Activated CD4-positive, alpha-beta T cell treated with anti-CD3 and anti-CD28 coated beads, Interleukin-2, amount 10 ng/mL, durations not matched to agents 24 days and 14 days (primary cell): ENCODE measurements around the gene C19orf67. TPM values are rescaled to one million over a fixed set of nuclear protein-coding genes. Genes with fewer than 3 reads are reported as not detected.

ENCODE experiments used
- DNase-seq: peaks from one replicate; pipeline ENCODE4 v3.0.0; 2022
- H3K27ac Mint-ChIP-seq: one replicate; pipeline ENCODE4 v1.8.0; 2022; ENCODE audit warnings: mild to moderate bottlenecking, mixed read lengths
- H3K27me3 Mint-ChIP-seq: one replicate; pipeline ENCODE4 v1.8.0; 2022; ENCODE audit warnings: mixed read lengths
- H3K36me3 Mint-ChIP-seq: one replicate; pipeline ENCODE4 v1.8.0; 2022; ENCODE audit warnings: low read depth, mild to moderate bottlenecking, mixed read lengths
- H3K4me1 Mint-ChIP-seq: one replicate; pipeline ENCODE4 v1.8.0; 2021; ENCODE audit warnings: mixed read lengths
- H3K4me3 Mint-ChIP-seq: one replicate; pipeline ENCODE4 v1.8.0; 2022; ENCODE audit warnings: mild to moderate bottlenecking, moderate library complexity, mixed read lengths
- H3K9me3 Mint-ChIP-seq: one replicate; pipeline ENCODE4 v1.8.0; 2021; ENCODE audit warnings: mixed read lengths
- intact Hi-C: fragments of 100-400 bp; cut with micrococcal nuclease; formaldehyde crosslinking; loops from one replicate; pipeline ENCODE4 v1.15.1; 2023
- total RNA-seq: library from RNA; stranded (reverse); gene quantifications from 2 replicates; pipeline ENCODE4 v1.2.3, GENCODE V29; 2022

Gene C19orf67
- total RNA-seq, 1 donor from 2014 or later = 0.58 TPM

- peak; percentile 60 for DNase-seq
- H3K27ac Mint-ChIP-seq = peak overlapping the region; percentile 67
Observed at GRCh38 chr19:14088634-14089411, 3.2 kb upstream of the C19orf67 start.

GRCh38 chr19:14086098-14086497 is 515 bp upstream of the C19orf67 start:
- DNase-seq = no peak
- Mint-ChIP-seq H3K27ac (no peak overlapping the region), H3K9me3 (no peaks in the 10 kb centered on the region), H3K4me1 (peaks cover 20% of the 10 kb centered on the region), H3K36me3 (peaks cover 25% of the 10 kb centered on the region), H3K27me3 (no peaks in the 10 kb centered on the region), H3K4me3 (no peak overlapping the region)
- intact Hi-C loops = no loop called here

More at GRCh38 chr19:14088634-14089411, 3.2 kb upstream of the C19orf67 start:
- no peaks in the 10 kb centered on the region for H3K27me3 Mint-ChIP-seq
- H3K4me1 Mint-ChIP-seq = peaks cover 18% of the 10 kb centered on the region
- peaks cover 5% of the 10 kb centered on the region for H3K9me3 Mint-ChIP-seq
- intact Hi-C loops = no loop called here
- peaks cover 39% of the 10 kb centered on the region for H3K36me3 Mint-ChIP-seq
- H3K4me3 Mint-ChIP-seq = peak overlapping the region; percentile 76

DNA sequence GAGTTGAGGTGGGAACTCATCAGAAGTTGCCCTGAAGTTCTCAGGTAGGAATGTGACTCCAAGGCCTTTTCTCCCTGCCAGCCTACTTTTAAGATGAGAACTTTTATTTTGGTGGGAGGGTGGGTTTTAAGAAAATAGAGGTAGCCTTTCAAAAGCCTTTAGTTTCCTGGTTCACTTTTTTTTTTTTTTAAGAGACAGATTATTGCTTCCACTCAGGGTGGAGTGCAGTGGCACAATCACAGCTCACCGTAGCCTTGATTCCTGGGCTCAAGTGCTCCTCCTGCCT is 3.0 kb downstream of the C19orf67 start:
- H3K4me1 Mint-ChIP-seq = peaks cover 17% of the 10 kb centered on the region
- intact Hi-C loops = loop anchor here (5.0 kb wide), 1 partner anchor 55 kb away; the partner anchor contains the start of gene ASF1B
- H3K9me3 Mint-ChIP-seq = no peaks in the 10 kb centered on the region
- H3K27ac Mint-ChIP-seq = no peak overlapping the region
- H3K27me3 Mint-ChIP-seq = no peaks in the 10 kb centered on the region
- no peak for DNase-seq
- peak overlapping the region; percentile 96 for H3K4me3 Mint-ChIP-seq
- H3K36me3 Mint-ChIP-seq = peaks cover 11% of the 10 kb centered on the region

DNA sequence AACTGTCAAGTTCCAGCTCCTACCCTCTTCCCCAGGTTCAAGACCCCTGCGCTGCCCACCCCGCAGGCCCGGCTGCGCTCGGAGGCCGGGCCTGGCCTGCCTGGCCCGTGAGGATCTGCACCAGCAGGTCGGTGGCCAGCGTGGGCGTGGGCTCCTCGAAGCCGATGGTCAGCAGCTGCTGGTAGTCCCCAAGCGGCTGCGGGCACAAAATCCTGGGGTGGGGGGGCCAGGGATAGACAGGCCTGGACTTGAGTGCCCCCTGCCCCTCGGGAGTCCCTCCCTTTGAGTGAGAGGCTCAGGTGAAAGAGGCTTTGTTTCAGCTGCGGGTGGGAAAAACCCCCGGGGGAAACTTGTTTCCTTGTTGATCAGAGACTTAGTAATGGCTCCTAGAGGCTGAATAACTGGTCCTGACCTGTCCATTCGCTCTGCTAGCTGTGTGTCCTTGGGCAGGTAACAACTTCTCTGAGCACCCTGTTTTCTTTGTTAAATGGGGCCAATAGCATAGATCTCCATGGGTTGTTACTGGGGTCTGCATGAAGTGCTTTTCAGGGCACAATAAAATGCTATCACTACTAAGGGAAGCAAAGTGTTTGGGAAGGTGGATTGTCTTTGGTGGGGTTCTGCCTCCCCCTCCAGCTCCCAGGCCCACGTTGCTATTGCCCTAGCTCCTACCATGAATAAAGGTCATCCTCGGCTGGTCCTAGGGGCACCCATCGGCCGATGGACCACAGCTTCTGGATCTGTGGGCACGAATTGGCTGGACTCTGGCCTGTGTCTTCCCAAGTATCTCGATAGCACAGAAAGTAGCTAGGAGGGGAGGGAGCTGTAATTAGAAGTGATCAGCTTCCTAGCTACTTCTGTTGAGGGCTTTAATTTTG is 3.5 kb downstream of the C19orf67 start:
- intact Hi-C loops = loop anchor here (1.0 to 5.0 kb wide), 6 partner anchors 9 to 931 kb away; partner anchors contain the start of genes ASF1B, DCAF15, IER2 and RFX1
- DNase-seq = peak; percentile 78
- Mint-ChIP-seq H3K4me1 (peaks cover 19% of the 10 kb centered on the region), H3K36me3 (peaks cover 9% of the 10 kb centered on the region), H3K27ac (peak overlapping the region; percentile 93), H3K4me3 (peak overlapping the region; percentile 96), H3K27me3 (no peaks in the 10 kb centered on the region), H3K9me3 (no peaks in the 10 kb centered on the region)

- intact Hi-C loops = loop anchor here (1.0 to 5.0 kb wide), 6 partner anchors 8 to 930 kb away; partner anchors contain the start of genes ASF1B, DCAF15, IER2 and RFX1
- H3K27ac Mint-ChIP-seq = peak overlapping the region; percentile 93
- peaks cover 3% of the 10 kb centered on the region for H3K36me3 Mint-ChIP-seq
- H3K4me3 Mint-ChIP-seq = peak overlapping the region; percentile 96
- H3K27me3 Mint-ChIP-seq = no peaks in the 10 kb centered on the region
- DNase-seq = peak; percentile 100
- peaks cover 19% of the 10 kb centered on the region for H3K4me1 Mint-ChIP-seq
- no peaks in the 10 kb centered on the region for H3K9me3 Mint-ChIP-seq
Observed at GRCh38 chr19:14080887-14081796, 4.4 kb downstream of the C19orf67 start.

DNA sequence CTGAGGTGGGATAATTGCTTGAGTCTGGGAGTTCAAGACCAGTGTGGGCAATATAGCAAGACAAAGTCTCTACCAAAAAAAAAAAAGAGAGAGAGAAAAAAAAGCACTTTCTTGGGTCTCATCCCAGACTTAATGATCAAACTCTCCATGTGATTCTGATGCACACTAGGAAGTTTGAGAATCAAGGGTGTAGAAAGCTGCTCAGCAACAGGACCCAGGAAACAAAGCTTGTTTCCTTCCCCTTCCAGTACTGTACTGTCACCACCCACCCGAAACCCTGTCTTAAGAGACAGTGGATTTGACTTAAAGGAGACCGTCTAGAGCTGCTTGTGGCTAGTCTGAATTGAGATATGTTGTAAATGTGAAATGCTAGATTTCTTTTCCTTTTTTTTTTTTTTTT is 7.2 kb downstream of the C19orf67 start:
- intact Hi-C loops = loop anchor here (10.0 kb wide), 1 partner anchor 304 kb away; the partner anchor contains the start of gene C19orf53
- Mint-ChIP-seq H3K4me1 (peaks cover 28% of the 10 kb centered on the region), H3K27ac (no peak overlapping the region), H3K27me3 (peaks cover 3% of the 10 kb centered on the region), H3K36me3 (peaks cover 2% of the 10 kb centered on the region), H3K4me3 (no peak overlapping the region), H3K9me3 (no peaks in the 10 kb centered on the region)
- DNase-seq = no peak

GRCh38 chr19:14073925-14074838 is 11.4 kb downstream of the C19orf67 start:
- peaks cover 16% of the 10 kb centered on the region for H3K4me1 Mint-ChIP-seq
- DNase-seq = peak; percentile 83
- peak overlapping the region; percentile 99 for H3K27ac Mint-ChIP-seq
- intact Hi-C loops = loop anchor here (1.0 to 10.0 kb wide), 7 partner anchors 7 to 299 kb away; partner anchors contain the start of genes C19orf53 and RFX1
- peak overlapping the region; percentile 99 for H3K4me3 Mint-ChIP-seq
- H3K27me3 Mint-ChIP-seq = peaks cover 6% of the 10 kb centered on the region
- no peaks in the 10 kb centered on the region for H3K9me3 Mint-ChIP-seq
- peaks cover 2% of the 10 kb centered on the region for H3K36me3 Mint-ChIP-seq

GRCh38 chr19:14073261-14073924 is 12.2 kb downstream of the C19orf67 start:
- Mint-ChIP-seq H3K27ac (peak overlapping the region; percentile 99), H3K27me3 (peaks cover 6% of the 10 kb centered on the region), H3K36me3 (peaks cover 2% of the 10 kb centered on the region), H3K9me3 (no peaks in the 10 kb centered on the region), H3K4me1 (peaks cover 16% of the 10 kb centered on the region), H3K4me3 (peak overlapping the region; percentile 99)
- DNase-seq = peak; percentile 94
- intact Hi-C loops = loop anchor here (1.0 to 10.0 kb wide), 6 partner anchors 8 to 299 kb away; partner anchors contain the start of genes C19orf53 and RFX1

GRCh38 chr19:14072535-14073260 is 12.9 kb downstream of the C19orf67 start, which contains the start of gene MISP3:
Gene MISP3, plus strand, starts transcription at chr19:14072786. Its CDS starts 524 bp downstream, at chr19:14073310.
- Mint-ChIP-seq H3K27me3 (peaks cover 6% of the 10 kb centered on the region), H3K9me3 (no peaks in the 10 kb centered on the region), H3K36me3 (peaks cover 2% of the 10 kb centered on the region), H3K27ac (peak within 1 kb of the TSS; percentile 99), H3K4me1 (peaks cover 16% of the 10 kb centered on the region), H3K4me3 (peak within 1 kb of the TSS; percentile 99)
- intact Hi-C loops = loop anchor here (1.0 to 10.0 kb wide), 6 partner anchors 9 to 298 kb away; partner anchors contain the start of genes C19orf53 and RFX1
- peak; percentile 82 for DNase-seq

- Mint-ChIP-seq H3K9me3 (no peaks in the 10 kb centered on the region), H3K4me3 (no peak overlapping the region), H3K27ac (no peak overlapping the region), H3K4me1 (peaks cover 15% of the 10 kb centered on the region), H3K27me3 (peaks cover 12% of the 10 kb centered on the region), H3K36me3 (peaks cover 2% of the 10 kb centered on the region)
- no peak for DNase-seq
- intact Hi-C loops = loop anchor here (5.0 to 10.0 kb wide), 2 partner anchors 83 to 296 kb away; partner anchors contain the start of gene C19orf53
Observed at GRCh38 chr19:14070268-14071050, 15.1 kb downstream of the C19orf67 start.

GRCh38 chr19:14066134-14066533 is 19.4 kb downstream of the C19orf67 start:
- no peak for DNase-seq
- Mint-ChIP-seq H3K9me3 (no peaks in the 10 kb centered on the region), H3K27ac (no peak overlapping the region), H3K27me3 (peaks cover 13% of the 10 kb centered on the region), H3K4me1 (peaks cover 2% of the 10 kb centered on the region), H3K36me3 (no peaks in the 10 kb centered on the region), H3K4me3 (no peak overlapping the region)
- intact Hi-C loops = no loop called here
